ENCODE data around the gene CFAP20DC.
"Not testable (repeated sequence)": the region's sequence is repeated elsewhere in the genome, so short reads cannot be mapped to it uniquely, and the experiment has no call there.

DNA sequence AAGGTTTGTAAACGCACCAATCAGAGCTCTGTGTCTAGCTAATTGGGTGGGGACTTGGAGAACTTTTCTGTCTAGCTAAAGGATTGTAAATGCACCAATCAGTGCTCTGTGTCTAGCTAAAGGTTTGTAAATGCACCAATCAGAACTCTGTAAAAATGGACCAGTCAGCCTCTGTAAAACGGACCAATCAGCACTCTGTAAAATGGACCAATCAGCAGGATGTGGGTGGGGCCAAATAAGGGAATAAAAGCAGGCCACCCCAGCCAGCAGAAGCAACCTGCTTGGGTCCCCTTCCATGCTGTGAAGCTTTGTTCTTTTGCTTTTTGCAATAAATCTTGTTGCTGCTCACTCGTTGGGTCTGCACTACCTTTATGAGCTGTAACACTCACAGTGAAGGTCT, 340.8 kb downstream of the CFAP20DC start:
- TF ChIP-seq, protein P1, sequence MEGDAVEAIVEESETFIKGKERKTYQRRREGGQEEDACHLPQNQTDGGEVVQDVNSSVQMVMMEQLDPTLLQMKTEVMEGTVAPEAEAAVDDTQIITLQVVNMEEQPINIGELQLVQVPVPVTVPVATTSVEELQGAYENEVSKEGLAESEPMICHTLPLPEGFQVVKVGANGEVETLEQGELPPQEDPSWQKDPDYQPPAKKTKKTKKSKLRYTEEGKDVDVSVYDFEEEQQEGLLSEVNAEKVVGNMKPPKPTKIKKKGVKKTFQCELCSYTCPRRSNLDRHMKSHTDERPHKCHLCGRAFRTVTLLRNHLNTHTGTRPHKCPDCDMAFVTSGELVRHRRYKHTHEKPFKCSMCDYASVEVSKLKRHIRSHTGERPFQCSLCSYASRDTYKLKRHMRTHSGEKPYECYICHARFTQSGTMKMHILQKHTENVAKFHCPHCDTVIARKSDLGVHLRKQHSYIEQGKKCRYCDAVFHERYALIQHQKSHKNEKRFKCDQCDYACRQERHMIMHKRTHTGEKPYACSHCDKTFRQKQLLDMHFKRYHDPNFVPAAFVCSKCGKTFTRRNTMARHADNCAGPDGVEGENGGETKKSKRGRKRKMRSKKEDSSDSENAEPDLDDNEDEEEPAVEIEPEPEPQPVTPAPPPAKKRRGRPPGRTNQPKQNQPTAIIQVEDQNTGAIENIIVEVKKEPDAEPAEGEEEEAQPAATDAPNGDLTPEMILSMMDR (IDR thresholded peaks at IDR 0.05; ENCODE audit: low read depth, low read length) = not testable (repeated sequence)
- TF ChIP-seq EZH2phosphoT487 (IDR thresholded peaks at IDR 0.05; ENCODE audit: low read depth) = not testable (repeated sequence)

All from OCI-LY3 (cell line).